ENCODE measurements around the gene DACT3. TPM values are rescaled to one million over a fixed set of nuclear protein-coding genes. Genes with fewer than 3 reads are reported as not detected.

The DACT3 gene
- total and polyA plus RNA-seq, 8 donors: 6.1 to 29.9 (median 10.4) TPM

DNA sequence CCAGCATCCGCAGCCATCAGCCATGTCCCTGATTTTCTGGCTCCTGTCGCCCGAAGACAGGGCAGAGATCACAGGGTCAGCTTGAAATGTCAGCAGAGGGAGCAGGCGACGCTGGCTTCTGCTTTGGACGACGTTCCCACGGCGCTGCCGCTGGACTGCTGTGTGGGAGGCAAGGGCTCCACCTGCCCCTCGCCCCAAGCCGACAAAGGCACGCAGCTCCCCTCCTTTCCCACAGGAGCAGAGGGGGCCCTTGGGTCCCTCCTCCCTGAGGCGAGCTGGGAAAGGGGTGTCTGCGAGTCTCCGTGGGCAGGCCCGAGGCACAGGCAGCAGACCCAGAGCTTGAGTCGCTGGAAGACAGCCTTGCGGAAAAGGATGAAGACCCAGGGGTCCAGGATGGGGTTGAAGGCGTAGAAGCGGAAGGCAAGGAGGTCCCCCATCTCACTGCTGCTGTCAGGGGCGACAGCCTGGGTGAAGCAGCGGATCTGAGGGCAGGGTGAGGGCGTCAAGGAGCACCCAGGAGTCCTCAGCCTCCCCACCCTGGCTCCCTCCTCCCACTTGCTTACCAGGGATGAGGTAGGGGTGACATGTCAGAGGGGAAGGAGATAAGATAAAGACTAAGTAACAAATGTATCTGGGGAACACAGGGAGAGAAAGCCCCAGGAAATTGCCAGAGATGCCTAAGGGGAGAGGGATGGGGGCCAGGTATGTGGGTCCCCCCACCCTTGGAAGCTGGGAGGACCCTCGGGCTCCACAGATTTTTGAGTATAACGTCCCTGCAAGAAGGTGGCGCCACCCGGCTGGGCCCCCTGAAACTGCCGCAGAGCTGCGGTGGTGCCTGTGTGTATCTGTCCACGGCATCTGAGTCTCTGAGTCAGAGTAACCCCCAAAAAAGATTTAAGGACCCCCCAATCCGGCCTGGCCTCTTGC is 39.5 kb downstream of the DACT3 start:
- TF ChIP-seq POLR2AphosphoS5 (IDR thresholded peaks at IDR 0.05) (no peak), POLR2A (IDR thresholded peaks at IDR 0.05) (no peak), EP300 (IDR thresholded peaks at IDR 0.05) (no peak)
- TF ChIP-seq, protein P1, sequence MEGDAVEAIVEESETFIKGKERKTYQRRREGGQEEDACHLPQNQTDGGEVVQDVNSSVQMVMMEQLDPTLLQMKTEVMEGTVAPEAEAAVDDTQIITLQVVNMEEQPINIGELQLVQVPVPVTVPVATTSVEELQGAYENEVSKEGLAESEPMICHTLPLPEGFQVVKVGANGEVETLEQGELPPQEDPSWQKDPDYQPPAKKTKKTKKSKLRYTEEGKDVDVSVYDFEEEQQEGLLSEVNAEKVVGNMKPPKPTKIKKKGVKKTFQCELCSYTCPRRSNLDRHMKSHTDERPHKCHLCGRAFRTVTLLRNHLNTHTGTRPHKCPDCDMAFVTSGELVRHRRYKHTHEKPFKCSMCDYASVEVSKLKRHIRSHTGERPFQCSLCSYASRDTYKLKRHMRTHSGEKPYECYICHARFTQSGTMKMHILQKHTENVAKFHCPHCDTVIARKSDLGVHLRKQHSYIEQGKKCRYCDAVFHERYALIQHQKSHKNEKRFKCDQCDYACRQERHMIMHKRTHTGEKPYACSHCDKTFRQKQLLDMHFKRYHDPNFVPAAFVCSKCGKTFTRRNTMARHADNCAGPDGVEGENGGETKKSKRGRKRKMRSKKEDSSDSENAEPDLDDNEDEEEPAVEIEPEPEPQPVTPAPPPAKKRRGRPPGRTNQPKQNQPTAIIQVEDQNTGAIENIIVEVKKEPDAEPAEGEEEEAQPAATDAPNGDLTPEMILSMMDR (IDR thresholded peaks at IDR 0.05): no peak
- H3K36me3 ChIP-seq: no peaks in the 10 kb centered on the region
- WGBS, 5 donors: 47 to 56% (median 52%) methylated on average over 28 to 32 of the region's 32 CpGs
- H3K4me1 ChIP-seq: peaks cover 61 to 90% (median 77%) of the 10 kb centered on the region in 4 donors
- H3K9me3 ChIP-seq: no peaks in the 10 kb centered on the region
- DNase-seq: no peak
- H3K27ac ChIP-seq: peak overlapping the region; percentile 38 to 89 (median 74)
- peak overlapping the region; percentile 10 to 29 (median 24) for H3K4me3 ChIP-seq
- intact Hi-C loops (cut with DNase I; ENCODE audit: low total_unique reads): no loop called here
- no peaks in the 10 kb centered on the region for H3K27me3 ChIP-seq

- peaks cover 54 to 93% (median 70%) of the 10 kb centered on the region in 4 donors for H3K4me1 ChIP-seq
Measured at GRCh38 chr19:46620716-46621115, 40.3 kb downstream of the DACT3 start.

GRCh38 chr19:46620267-46620666 is 40.7 kb downstream of the DACT3 start:
- 78 to 88% (median 82%) methylated on average over 3 of the region's 3 CpGs for WGBS, 5 donors
- no peaks in the 10 kb centered on the region for H3K36me3 ChIP-seq
- H3K27ac ChIP-seq: peak overlapping the region; percentile 14 to 89 (median 74)
- no peak overlapping the region for H3K4me3 ChIP-seq
- no peaks in the 10 kb centered on the region for H3K9me3 ChIP-seq
- intact Hi-C loops (cut with DNase I; ENCODE audit: low total_unique reads): no loop called here
- H3K27me3 ChIP-seq: no peaks in the 10 kb centered on the region
- TF ChIP-seq, protein P1 (IDR thresholded peaks at IDR 0.05): no peak
- TF ChIP-seq POLR2AphosphoS5 (IDR thresholded peaks at IDR 0.05) (no peak), POLR2A (IDR thresholded peaks at IDR 0.05) (no peak), EP300 (IDR thresholded peaks at IDR 0.05) (no peak)
- no peak for DNase-seq
- peaks cover 51 to 89% (median 66%) of the 10 kb centered on the region in 4 donors for H3K4me1 ChIP-seq

More at GRCh38 chr19:46620716-46621115, 40.3 kb downstream of the DACT3 start:
- intact Hi-C loops (cut with DNase I; ENCODE audit: low total_unique reads): no loop called here
- peak overlapping the region; percentile 10 to 29 (median 24) for H3K4me3 ChIP-seq
- H3K9me3 ChIP-seq: no peaks in the 10 kb centered on the region
- DNase-seq: peak in 1 of 2 donors; percentile 68
- TF ChIP-seq EP300 (IDR thresholded peaks at IDR 0.05) (no peak), POLR2AphosphoS5 (IDR thresholded peaks at IDR 0.05) (peak in 2 of 3 donors; percentile 7 to 25)
- TF ChIP-seq, protein P1 (IDR thresholded peaks at IDR 0.05): no peak
- H3K36me3 ChIP-seq: no peaks in the 10 kb centered on the region
- no peaks in the 10 kb centered on the region for H3K27me3 ChIP-seq
- WGBS, 5 donors: 35 to 62% (median 55%) methylated on average over 6 of the region's 6 CpGs
- peak overlapping the region; percentile 38 to 89 (median 74) for H3K27ac ChIP-seq

- no peak for TF ChIP-seq POLR2A (IDR thresholded peaks at IDR 0.05)
- peak in 1 of 3 donors; percentile 18 for TF ChIP-seq POLR2AphosphoS5 (IDR thresholded peaks at IDR 0.05)
- peak in 1 of 2 donors; percentile 63 for DNase-seq
- no peaks in the 10 kb centered on the region for H3K27me3 ChIP-seq
- intact Hi-C loops (cut with DNase I; ENCODE audit: low total_unique reads): no loop called here
- peaks cover 44 to 83% (median 58%) of the 10 kb centered on the region in 4 donors for H3K4me1 ChIP-seq
- peak overlapping the region in 4 of 5 donors; percentile 33 to 89 (median 48) for H3K27ac ChIP-seq
- H3K36me3 ChIP-seq: no peaks in the 10 kb centered on the region
- H3K9me3 ChIP-seq: no peaks in the 10 kb centered on the region
- no peak overlapping the region for H3K4me3 ChIP-seq
- 21 to 37% (median 32%) methylated on average over 8 to 9 of the region's 9 CpGs for WGBS, 5 donors
Measured at GRCh38 chr19:46618670-46619231, 42.2 kb downstream of the DACT3 start.

Measured in stomach (tissue), 9 donors.